GM18511 (cell line): ENCODE data around the gene PRR23E.
A peak's percentile ranks its signal among the peaks of the same experiment; 100 is the strongest.

Source experiments
- ATAC-seq: cut with Tn5 transposase; IDR thresholded peaks from one replicate; pipeline ENCODE4 v1.9.1; 2021; ENCODE audit warnings: mild to moderate bottlenecking, moderate library complexity; ENCODE audit not compliant: unreplicated experiment

Gene PRR23E

GRCh38 chr3:127222163-127222562, 29.2 kb downstream of the PRR23E start:
- no peak for ATAC-seq

GRCh38 chr3:127222664-127223063, 29.7 kb downstream of the PRR23E start:
- no peak for ATAC-seq

- no peak for ATAC-seq
Observed at GRCh38 chr3:127224118-127224517, 31.2 kb downstream of the PRR23E start.

GRCh38 chr3:127226457-127226856, 33.5 kb downstream of the PRR23E start:
- ATAC-seq: no peak

GRCh38 chr3:127226946-127227842, 34.3 kb downstream of the PRR23E start:
- ATAC-seq: peak; percentile 66

GRCh38 chr3:127228866-127229265, 35.9 kb downstream of the PRR23E start:
- ATAC-seq: no peak

- ATAC-seq: no peak
Observed at GRCh38 chr3:127233371-127233770, 40.4 kb downstream of the PRR23E start.

- no peak for ATAC-seq
Observed at GRCh38 chr3:127234778-127235177, 41.8 kb downstream of the PRR23E start.

- ATAC-seq: no peak
Observed at GRCh38 chr3:127235706-127236105, 42.8 kb downstream of the PRR23E start.

- no peak for ATAC-seq
Observed at GRCh38 chr3:127237835-127238234, 44.9 kb downstream of the PRR23E start.

- no peak for ATAC-seq
Observed at GRCh38 chr3:127238602-127239001, 45.7 kb downstream of the PRR23E start.

GRCh38 chr3:127247292-127247691, 54.4 kb downstream of the PRR23E start:
- ATAC-seq: no peak
